Measurements from ENCODE around the gene SRPK3.
"Not testable (repeated sequence)": the region's sequence is repeated elsewhere in the genome, so short reads cannot be mapped to it uniquely, and the experiment has no call there.

The SRPK3 gene

GRCh38 chrX:153780678-153781427 is at the start of gene SRPK3:
TSS of gene SRPK3 (plus strand) at chrX:153781041. CDS start at chrX:153781087, 46 bp downstream.
- intact Hi-C loops (cut with DNase I): no loop called here
- DNase-seq: peak in 2 of 10 donors; percentile 25 to 62

DNA sequence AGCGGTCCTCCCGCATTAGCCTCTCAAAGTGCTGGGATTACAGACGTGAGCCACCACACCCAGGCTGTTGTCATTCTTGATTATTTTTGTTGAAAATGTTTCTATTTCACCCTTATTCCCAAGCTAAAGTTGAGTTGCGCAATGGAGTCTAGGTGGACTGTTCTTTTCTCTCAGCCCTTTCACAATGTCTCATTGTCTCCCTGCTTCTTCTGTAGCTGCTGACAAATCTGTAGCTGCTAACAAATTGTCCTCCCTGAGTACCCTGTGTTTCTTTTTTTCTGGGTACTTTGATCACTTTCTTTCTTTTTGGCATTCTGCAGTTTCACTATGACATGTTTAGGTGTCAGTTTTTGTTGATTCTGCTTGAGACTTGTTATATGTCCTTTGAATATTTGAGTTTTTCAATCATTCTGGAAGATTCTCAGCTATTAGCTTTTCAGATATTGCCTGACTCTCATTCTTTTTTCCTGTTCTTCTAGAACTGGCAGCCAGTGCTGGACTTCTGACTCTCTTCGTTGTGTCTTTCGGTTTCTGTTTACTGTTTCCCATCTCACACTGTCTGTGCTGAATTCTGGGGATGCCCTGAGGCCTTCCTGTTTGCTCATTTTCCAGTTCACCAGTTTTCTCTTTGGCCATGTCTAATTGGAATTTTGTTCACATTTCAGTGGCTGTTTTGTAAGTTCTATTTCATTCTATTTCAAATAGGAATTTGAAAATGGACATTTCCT is 49.6 kb upstream of the SRPK3 start:
- DNase-seq: no peak
- intact Hi-C loops (cut with DNase I): no loop called here

DNA sequence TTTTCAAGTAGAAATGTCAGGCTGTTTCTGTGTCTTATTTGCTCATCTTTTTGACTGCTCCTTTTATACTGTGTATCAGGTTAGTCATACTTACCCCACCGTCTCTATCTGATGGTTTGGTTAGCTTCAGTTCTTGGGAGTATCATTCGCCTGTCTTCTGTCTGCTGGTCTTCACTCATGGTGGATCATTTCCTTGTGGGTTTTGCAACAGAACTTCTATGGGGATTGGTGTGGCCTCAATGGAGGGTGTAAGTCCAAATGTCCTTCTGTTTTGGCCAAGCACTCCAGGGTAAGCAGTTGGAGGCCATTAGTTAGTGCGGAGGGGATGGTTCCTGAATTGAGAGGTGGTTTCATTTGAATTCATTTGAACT is 49.0 kb upstream of the SRPK3 start:
- intact Hi-C loops (cut with DNase I): no loop called here
- no peak for DNase-seq

GRCh38 chrX:153732401-153732800 is 48.4 kb upstream of the SRPK3 start:
- peak in 2 of 10 donors; percentile 70 to 74 for DNase-seq
- intact Hi-C loops (cut with DNase I): no loop called here

DNA sequence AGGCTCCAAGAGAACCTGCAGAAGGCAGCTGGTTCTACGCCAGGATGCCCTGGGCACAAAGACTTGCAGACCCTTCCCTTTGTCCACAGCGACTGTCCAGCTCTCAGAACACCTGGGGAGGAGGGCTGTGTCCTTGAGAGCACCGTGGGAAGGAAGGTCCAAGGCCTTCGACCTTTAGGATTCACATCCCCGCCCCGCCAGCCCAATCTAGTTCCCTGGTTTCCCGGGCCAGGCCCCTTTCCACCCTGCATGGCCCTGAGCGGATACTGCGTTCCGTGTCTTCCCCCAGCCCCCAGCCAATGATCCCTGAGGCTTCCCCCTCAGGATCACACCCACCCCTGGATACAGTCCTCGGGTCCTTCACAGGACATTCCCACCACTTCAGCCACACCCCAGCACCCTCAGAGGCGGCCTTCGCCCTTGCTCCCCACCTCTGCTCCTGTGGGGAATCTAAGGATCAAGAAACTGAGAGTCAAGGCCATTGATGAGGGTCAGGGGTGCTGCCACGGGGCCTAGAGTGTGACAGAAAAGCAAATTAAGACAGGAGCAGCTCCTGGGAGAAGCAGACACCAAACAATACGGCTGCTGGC is 47.1 kb upstream of the SRPK3 start:
- intact Hi-C loops (cut with DNase I): no loop called here
- DNase-seq: peak in 1 of 10 donors; percentile 64

- intact Hi-C loops (cut with DNase I): no loop called here
- DNase-seq: no peak
Observed at GRCh38 chrX:153734871-153735270, 46.0 kb upstream of the SRPK3 start.

GRCh38 chrX:153735274-153735673 is 45.6 kb upstream of the SRPK3 start:
- no peak for DNase-seq
- intact Hi-C loops (cut with DNase I): no loop called here

GRCh38 chrX:153736071-153736820 is 44.6 kb upstream of the SRPK3 start:
- DNase-seq: peak in 2 of 10 donors; percentile 57 to 62
- intact Hi-C loops (cut with DNase I): no loop called here

DNA sequence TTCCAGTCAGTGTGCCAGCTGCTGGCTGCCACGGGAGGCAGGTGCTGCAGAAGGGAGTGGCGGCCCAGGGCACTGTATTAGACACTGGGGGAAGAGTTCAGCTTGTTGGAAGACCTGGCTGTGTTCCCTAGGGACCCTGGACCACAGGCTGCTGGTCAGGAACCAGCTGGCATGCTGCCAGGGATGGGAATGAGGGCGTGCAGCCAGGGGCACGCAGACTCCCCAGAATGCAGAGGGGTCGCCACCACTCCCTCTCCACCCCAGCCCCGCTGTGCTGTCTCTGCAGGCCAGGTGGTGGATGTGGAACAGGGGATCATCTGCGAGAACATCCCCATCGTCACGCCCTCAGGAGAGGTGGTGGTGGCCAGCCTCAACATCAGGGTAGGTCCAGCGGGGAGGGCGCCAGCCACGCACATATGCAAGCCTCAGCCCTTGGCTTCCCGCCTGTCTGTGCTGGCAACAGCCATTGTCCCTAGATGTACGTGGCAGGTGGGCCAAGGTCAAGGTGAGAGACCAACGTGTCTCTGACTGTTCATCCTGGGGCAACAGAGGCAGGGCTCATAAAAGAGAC is 43.9 kb upstream of the SRPK3 start:
- peak in 2 of 10 donors; percentile 64 to 70 for DNase-seq
- intact Hi-C loops (cut with DNase I): no loop called here

GRCh38 chrX:153738056-153738605 is 42.7 kb upstream of the SRPK3 start:
- intact Hi-C loops (cut with DNase I): no loop called here
- DNase-seq: peak in 2 of 10 donors; percentile 62 to 73

- DNase-seq: peak in 3 of 10 donors; percentile 52 to 65 (median 65)
- intact Hi-C loops (cut with DNase I): no loop called here
Observed at GRCh38 chrX:153739754-153740486, 40.9 kb upstream of the SRPK3 start.

DNA sequence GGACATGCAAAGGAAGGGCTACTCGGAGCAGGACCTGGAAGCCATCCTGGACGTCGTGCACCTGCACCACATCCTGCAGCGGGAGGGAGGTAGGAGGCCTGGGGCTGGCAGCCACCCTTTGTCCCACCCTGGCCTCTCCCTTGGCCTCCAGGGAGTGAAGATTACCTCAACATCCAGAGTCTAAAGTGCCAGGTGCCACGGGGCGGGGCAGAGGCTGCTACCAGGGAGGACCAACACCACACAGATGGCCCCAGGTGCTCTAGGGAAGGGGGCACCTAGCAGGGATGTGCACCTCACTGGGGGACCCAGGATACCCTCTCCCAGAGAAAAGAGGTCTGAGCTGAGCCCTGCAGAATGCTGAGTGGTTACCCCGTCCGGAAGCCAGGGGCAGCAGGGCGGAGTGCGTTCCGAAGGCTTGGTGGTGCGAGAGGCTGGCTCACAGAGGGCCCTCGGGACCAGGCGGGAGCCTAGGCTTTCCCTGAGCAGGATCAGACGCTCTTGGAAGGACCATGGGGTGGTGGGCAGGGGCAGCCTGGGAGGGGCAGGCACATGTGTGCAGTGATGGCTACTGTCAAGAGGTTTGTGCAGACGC is 40.1 kb upstream of the SRPK3 start:
- peak in 2 of 10 donors; percentile 42 to 69 for DNase-seq
- intact Hi-C loops (cut with DNase I): no loop called here

- intact Hi-C loops (cut with DNase I): no loop called here
- DNase-seq: peak in 2 of 10 donors; percentile 75 to 78
Observed at GRCh38 chrX:153741446-153741845, 39.4 kb upstream of the SRPK3 start.

- DNase-seq: peak in 2 of 10 donors; percentile 35 to 47
- intact Hi-C loops (cut with DNase I): not testable (repeated sequence)
Observed at GRCh38 chrX:153742111-153742510, 38.7 kb upstream of the SRPK3 start.

DNA sequence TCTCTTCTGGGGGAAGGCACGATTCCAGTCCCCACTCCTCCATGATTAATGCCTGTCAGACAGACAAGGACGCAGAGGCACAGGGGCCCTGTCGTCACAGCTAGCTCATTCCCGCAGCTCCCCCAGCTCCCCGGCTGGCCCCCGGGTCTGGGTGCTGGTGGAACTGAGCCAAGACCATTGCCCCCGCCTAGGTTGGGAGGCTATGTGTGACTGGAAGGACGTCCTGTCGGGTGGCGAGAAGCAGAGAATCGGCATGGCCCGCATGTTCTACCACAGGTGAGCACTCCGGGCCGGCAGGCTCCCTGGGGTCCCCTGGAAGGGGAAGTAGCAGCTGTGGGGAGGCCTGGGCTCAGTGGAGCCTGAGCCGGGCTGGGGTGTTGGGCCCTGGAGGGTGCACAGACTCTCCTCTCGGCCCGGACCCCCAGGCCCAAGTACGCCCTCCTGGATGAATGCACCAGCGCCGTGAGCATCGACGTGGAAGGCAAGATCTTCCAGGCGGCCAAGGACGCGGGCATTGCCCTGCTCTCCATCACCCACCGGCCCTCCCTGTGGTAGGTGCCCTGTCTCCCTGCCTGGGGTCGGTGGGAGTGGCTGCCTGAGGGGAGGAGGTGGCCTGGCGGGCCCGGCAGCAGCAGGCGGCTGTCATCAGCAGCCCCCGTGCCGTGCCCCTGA is 37.9 kb upstream of the SRPK3 start:
- peak in 3 of 10 donors; percentile 54 to 78 (median 76) for DNase-seq
- intact Hi-C loops (cut with DNase I): not testable (repeated sequence)

DNA sequence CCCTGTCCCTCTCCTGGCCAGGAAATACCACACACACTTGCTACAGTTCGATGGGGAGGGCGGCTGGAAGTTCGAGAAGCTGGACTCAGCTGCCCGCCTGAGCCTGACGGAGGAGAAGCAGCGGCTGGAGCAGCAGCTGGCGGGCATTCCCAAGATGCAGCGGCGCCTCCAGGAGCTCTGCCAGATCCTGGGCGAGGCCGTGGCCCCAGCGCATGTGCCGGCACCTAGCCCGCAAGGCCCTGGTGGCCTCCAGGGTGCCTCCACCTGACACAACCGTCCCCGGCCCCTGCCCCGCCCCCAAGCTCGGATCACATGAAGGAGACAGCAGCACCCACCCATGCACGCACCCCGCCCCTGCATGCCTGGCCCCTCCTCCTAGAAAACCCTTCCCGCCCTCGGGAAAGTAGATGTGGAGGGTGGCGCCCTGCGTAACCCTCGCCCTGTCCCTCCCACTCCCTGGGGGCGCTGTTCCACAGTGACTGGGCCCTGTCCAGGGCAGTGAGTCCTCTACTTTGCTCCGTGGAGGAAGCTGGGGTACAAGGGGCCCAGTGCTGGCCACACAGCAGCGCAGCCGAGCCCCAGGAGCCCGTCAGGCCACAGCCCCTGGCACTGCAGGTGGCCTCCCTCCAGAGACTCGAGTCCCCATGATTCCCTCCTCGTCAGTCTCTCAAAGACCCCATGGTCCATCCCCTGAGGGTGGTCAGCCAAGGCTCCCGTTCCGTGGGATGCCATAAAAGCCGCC is 37.2 kb upstream of the SRPK3 start:
- peak in 3 of 10 donors; percentile 43 to 64 (median 54) for DNase-seq
- intact Hi-C loops (cut with DNase I): not testable (repeated sequence)

- DNase-seq: peak in 3 of 10 donors; percentile 61 to 82 (median 74)
- intact Hi-C loops (cut with DNase I): no loop called here
Observed at GRCh38 chrX:153744210-153745066, 36.4 kb upstream of the SRPK3 start.

Measured in posterior cingulate gyrus (tissue), 11 donors.